PC-3 (cell line): ENCODE data around the gene C20orf141. TPM values are rescaled to one million over a fixed set of nuclear protein-coding genes. Genes with fewer than 3 reads are reported as not detected.
"Not testable (repeated sequence)": the region's sequence is repeated elsewhere in the genome, so short reads cannot be mapped to it uniquely, and the experiment has no call there.

ENCODE experiments used
- ATAC-seq: fragments of 200-7000 bp; cut with Tn5 transposase; 2 replicates; pipeline ENCODE4 v1.9.1; 2020; ENCODE audit warnings: mild to moderate bottlenecking, moderate library complexity
- BruUV-seq: library from RNA; stranded (reverse); fragments of 400-500 nt; replicated peaks from 2 replicates; lab custom pipeline; 2021; lab: Mats Ljungman, UMichigan
- CTCF ChIA-PET: fragments of 300-600 bp; sonication (Branson Sonifier 250); formaldehyde crosslinking; loops from one replicate; lab custom pipeline; 2022; ENCODE audit warnings: antibody characterized with exemption; lab: Charles Lee
- POLR2A ChIA-PET: fragments of 300-600 bp; sonication (Branson Sonifier 250); formaldehyde crosslinking; loops from one replicate; lab custom pipeline; 2022; ENCODE audit warnings: antibody characterized with exemption; ENCODE audit not compliant: unreplicated experiment; lab: Charles Lee
- DNase-seq: peaks from one replicate; pipeline ENCODE4 v3.0.0-alpha.2; 2015
- H2AFZ ChIP-seq: fragments of 300-600 bp; sonication (generic); 2 replicates; pipeline ENCODE4 v1.6.0; 2016; ENCODE audit warnings: antibody characterized with exemption, low read length
- H3F3A ChIP-seq: fragments of 300-600 bp; sonication (generic); one replicate; pipeline ENCODE4 v1.6.0; 2017; ENCODE audit warnings: antibody characterized with exemption, low read length, control low read depth, mild to moderate bottlenecking; ENCODE audit not compliant: unreplicated experiment
- H3K27ac ChIP-seq: fragments of 300-600 bp; sonication (generic); 2 replicates; pipeline ENCODE4 v1.5.1; 2016; ENCODE audit warnings: mild to moderate bottlenecking, low read length
- H3K27me3 ChIP-seq: fragments of 300-600 bp; sonication (generic); 2 replicates; pipeline ENCODE4 v1.6.1; 2016; ENCODE audit warnings: low read length, mixed read lengths
- H3K36me3 ChIP-seq: fragments of 300-600 bp; sonication (generic); 2 replicates; pipeline ENCODE4 v1.6.1; 2016; ENCODE audit warnings: low read depth, mixed run types, low read length, mixed read lengths
- H3K4me1 ChIP-seq: fragments of 300-600 bp; sonication (generic); 2 replicates; pipeline ENCODE4 v1.5.1; 2016; ENCODE audit warnings: low read length; ENCODE audit not compliant: insufficient read depth
- H3K4me2 ChIP-seq: fragments of 300-600 bp; sonication (generic); 2 replicates; pipeline ENCODE4 v1.6.0; 2016; ENCODE audit warnings: low read length
- H3K4me3 ChIP-seq: fragments of 300-600 bp; sonication (generic); 2 replicates; pipeline ENCODE4 v1.5.1; 2016; ENCODE audit warnings: mild to moderate bottlenecking, low read length, mixed read lengths
- H3K79me2 ChIP-seq: fragments of 300-600 bp; sonication (generic); 2 replicates; pipeline ENCODE4 v1.6.1; 2017; ENCODE audit warnings: low read length, mixed read lengths
- H3K9ac ChIP-seq: fragments of 300-600 bp; sonication (generic); 2 replicates; pipeline ENCODE4 v1.6.0; 2016; ENCODE audit warnings: mild to moderate bottlenecking, low read length
- H3K9me2 ChIP-seq: fragments of 300-600 bp; sonication (generic); replicated peaks from 2 replicates; pipeline ENCODE4 v1.6.1; 2016; ENCODE audit warnings: mixed run types, low read length, mixed read lengths
- H3K9me3 ChIP-seq: fragments of 300-600 bp; sonication (generic); 2 replicates; pipeline ENCODE4 v1.6.1; 2016; ENCODE audit warnings: low read length, mixed read lengths
- H4K20me1 ChIP-seq: fragments of 300-600 bp; sonication (generic); 2 replicates; pipeline ENCODE4 v1.6.1; 2016; ENCODE audit warnings: low read length, mixed read lengths
- EZH2 ChIP-seq: fragments of 300-600 bp; sonication (generic); IDR thresholded peaks from one replicate; pipeline ENCODE4 v1.6.1; 2017; ENCODE audit warnings: antibody characterized with exemption, mild to moderate bottlenecking, low read length; ENCODE audit not compliant: unreplicated experiment
- EZH2phosphoT487 ChIP-seq: fragments of 300-600 bp; sonication (generic); IDR thresholded peaks from 2 replicates; pipeline ENCODE4 v1.6.1; 2018; ENCODE audit warnings: mild to moderate bottlenecking, antibody characterized with exemption, low read length, borderline replicate concordance
- intact Hi-C: fragments of 100-400 bp; cut with micrococcal nuclease; formaldehyde crosslinking; loops from 2 replicates; pipeline ENCODE4 v1.9.0; 2023
- total RNA-seq: library from RNA; depleted of rRNA; stranded (reverse); fragments of >200 nt; gene quantifications from 2 replicates; pipeline ENCODE4 v1.2.3, GENCODE V29; 2014
- TF ChIP-seq, protein P1 (sequence below): fragments of 300-600 bp; sonication (generic); conservative IDR thresholded peaks from 2 replicates; pipeline ENCODE4 v1.5.1; 2017; ENCODE audit warnings: antibody characterized with exemption, low read depth, mild to moderate bottlenecking, low read length

The C20orf141 gene
- total RNA-seq, 1 experiment from 2014 or later: not detected

DNA sequence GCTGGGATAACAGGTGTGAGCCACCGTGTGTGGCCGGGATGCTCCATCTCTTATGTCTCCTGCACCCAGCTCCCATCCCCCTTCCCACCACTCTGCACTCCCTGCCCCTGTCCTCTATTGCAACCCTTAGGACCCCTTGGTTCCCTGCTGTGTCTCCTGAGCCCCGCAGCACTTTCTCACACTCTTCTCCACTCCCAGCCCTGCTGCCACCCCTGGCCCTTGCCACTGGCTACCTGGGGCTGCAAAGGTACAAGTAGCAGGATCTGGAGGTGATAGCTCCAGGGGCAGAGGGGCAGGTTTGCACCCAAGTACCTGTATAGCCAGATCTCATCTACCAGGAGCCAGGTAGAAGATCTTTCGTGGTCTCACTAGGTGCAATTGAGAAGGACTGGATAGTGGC, 7.8 kb upstream of the C20orf141 start:
- Histone ChIP-seq H3K9ac (no peak overlapping the region), H3K4me1 (no peaks in the 10 kb centered on the region), H3K36me3 (no peaks in the 10 kb centered on the region), H3K4me3 (no peak overlapping the region), H2AFZ (no peak overlapping the region), H4K20me1 (no peaks in the 10 kb centered on the region), H3K79me2 (no peaks in the 10 kb centered on the region), H3F3A (no peaks in the 10 kb centered on the region), H3K27me3 (no peaks in the 10 kb centered on the region), H3K9me3 (no peaks in the 10 kb centered on the region), H3K9me2 (no peaks in the 10 kb centered on the region), H3K27ac (no peak overlapping the region), H3K4me2 (no peak overlapping the region)
- ChIA-PET CTCF (no interaction called here), POLR2A (no interaction called here)
- BruUV-seq: no TSS peak
- DNase-seq (no peak), ATAC-seq (no peak)
- intact Hi-C loops: no loop called here
- TF ChIP-seq, protein P1, sequence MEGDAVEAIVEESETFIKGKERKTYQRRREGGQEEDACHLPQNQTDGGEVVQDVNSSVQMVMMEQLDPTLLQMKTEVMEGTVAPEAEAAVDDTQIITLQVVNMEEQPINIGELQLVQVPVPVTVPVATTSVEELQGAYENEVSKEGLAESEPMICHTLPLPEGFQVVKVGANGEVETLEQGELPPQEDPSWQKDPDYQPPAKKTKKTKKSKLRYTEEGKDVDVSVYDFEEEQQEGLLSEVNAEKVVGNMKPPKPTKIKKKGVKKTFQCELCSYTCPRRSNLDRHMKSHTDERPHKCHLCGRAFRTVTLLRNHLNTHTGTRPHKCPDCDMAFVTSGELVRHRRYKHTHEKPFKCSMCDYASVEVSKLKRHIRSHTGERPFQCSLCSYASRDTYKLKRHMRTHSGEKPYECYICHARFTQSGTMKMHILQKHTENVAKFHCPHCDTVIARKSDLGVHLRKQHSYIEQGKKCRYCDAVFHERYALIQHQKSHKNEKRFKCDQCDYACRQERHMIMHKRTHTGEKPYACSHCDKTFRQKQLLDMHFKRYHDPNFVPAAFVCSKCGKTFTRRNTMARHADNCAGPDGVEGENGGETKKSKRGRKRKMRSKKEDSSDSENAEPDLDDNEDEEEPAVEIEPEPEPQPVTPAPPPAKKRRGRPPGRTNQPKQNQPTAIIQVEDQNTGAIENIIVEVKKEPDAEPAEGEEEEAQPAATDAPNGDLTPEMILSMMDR: no peak
- TF ChIP-seq EZH2 (no peak), EZH2phosphoT487 (no peak)

DNA sequence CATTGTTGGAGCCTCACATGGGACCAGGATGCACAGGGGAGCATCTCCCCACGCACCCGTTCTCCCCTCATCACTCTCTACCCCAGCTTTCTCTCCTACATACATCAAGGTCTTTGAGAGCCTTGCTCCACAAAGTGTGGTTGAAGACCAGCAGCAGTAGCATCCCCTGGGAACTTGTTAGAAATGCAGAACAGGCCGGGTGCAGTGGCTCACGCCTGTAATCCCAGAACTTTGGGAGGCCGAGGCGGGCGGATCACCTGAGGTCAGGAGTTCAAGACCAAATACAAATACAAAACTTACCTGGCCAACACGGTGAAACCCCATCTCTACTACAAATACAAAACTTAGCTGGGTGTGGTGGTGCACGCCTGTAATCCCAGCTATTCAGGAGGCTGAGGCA, 6.9 kb upstream of the C20orf141 start:
- not testable (repeated sequence) for H3F3A ChIP-seq, ATAC-seq

DNA sequence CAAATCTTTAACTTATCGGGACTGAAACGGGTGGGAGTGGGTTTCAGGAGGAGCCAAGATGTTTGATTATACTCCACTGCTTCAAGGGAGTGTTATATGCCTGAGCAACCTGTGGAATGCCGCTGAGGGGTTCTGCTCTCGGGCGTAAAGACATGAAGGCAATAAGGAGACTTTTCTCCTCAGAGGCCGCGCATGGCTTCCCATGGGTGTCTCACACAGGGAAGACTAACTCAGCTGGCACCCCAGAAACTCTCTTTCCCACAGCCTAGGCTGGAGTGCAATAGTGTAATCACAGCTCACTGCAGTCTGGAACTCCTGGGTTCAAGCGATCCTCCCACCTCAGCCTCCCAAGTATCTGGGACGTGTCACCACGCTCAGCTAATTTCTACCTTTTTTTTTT, 5.1 kb upstream of the C20orf141 start:
- ATAC-seq (no peak), DNase-seq (no peak)
- Histone ChIP-seq H3F3A (no peaks in the 10 kb centered on the region), H3K4me2 (no peak overlapping the region), H3K27ac (no peak overlapping the region), H3K4me1 (peaks cover 12% of the 10 kb centered on the region), H3K27me3 (no peaks in the 10 kb centered on the region), H3K9me2 (no peaks in the 10 kb centered on the region), H4K20me1 (no peaks in the 10 kb centered on the region), H3K9me3 (no peaks in the 10 kb centered on the region), H3K9ac (no peak overlapping the region), H3K4me3 (no peak overlapping the region), H2AFZ (no peak overlapping the region), H3K79me2 (no peaks in the 10 kb centered on the region), H3K36me3 (no peaks in the 10 kb centered on the region)
- POLR2A ChIA-PET: no interaction called here
- BruUV-seq: no TSS peak
- intact Hi-C loops: no loop called here
- CTCF ChIA-PET: no interaction called here
- TF ChIP-seq, protein P1: no peak
- no peak for TF ChIP-seq EZH2
- no peak for TF ChIP-seq EZH2phosphoT487

More for the DNA sequence above, 6.9 kb upstream of the C20orf141 start:
- H3K4me1 ChIP-seq, H4K20me1 ChIP-seq, H2AFZ ChIP-seq, H3K4me2 ChIP-seq, intact Hi-C loops, H3K79me2 ChIP-seq, H3K36me3 ChIP-seq, H3K4me3 ChIP-seq, CTCF ChIA-PET, H3K27ac ChIP-seq, H3K9ac ChIP-seq, H3K9me3 ChIP-seq, H3K9me2 ChIP-seq, H3K27me3 ChIP-seq, DNase-seq, BruUV-seq: not testable (repeated sequence)
- POLR2A ChIA-PET: interaction anchor here (0.7 kb wide), 1 partner anchor 37 kb away, joined by 3 read pairs; no protein-coding TSS in a partner anchor
